GM19455 (cell line): ENCODE results near the gene KCNT2.
"Not testable (repeated sequence)": the region's sequence is repeated elsewhere in the genome, so short reads cannot be mapped to it uniquely, and the experiment has no call there.

Experiments
- ATAC-seq: cut with Tn5 transposase; IDR thresholded peaks from one replicate; pipeline ENCODE4 v1.9.1; 2021; ENCODE audit not compliant: unreplicated experiment

The KCNT2 gene

GRCh38 chr1:196593955-196594354 lies 14.3 kb downstream of the KCNT2 start:
- ATAC-seq: no peak

- ATAC-seq: no peak
Measured at GRCh38 chr1:196590959-196591358, 17.3 kb downstream of the KCNT2 start.

GRCh38 chr1:196590012-196590708 lies 18.1 kb downstream of the KCNT2 start:
- ATAC-seq: no peak

- ATAC-seq: no peak
Measured at GRCh38 chr1:196584696-196585095, 23.5 kb downstream of the KCNT2 start.

GRCh38 chr1:196577386-196577785 lies 30.9 kb downstream of the KCNT2 start:
- ATAC-seq: no peak

- ATAC-seq: no peak
Measured at GRCh38 chr1:196573226-196573625, 35.0 kb downstream of the KCNT2 start.

- ATAC-seq: no peak
Measured at GRCh38 chr1:196567238-196567637, 41.0 kb downstream of the KCNT2 start.

GRCh38 chr1:196563768-196564167 lies 44.5 kb downstream of the KCNT2 start:
- ATAC-seq: no peak

GRCh38 chr1:196559314-196559713 lies 48.9 kb downstream of the KCNT2 start:
- ATAC-seq: no peak

- no peak for ATAC-seq
Measured at GRCh38 chr1:196558411-196558810, 49.8 kb downstream of the KCNT2 start.

- ATAC-seq: no peak
Measured at GRCh38 chr1:196557797-196558196, 50.4 kb downstream of the KCNT2 start.

GRCh38 chr1:196550731-196551130 lies 57.5 kb downstream of the KCNT2 start:
- ATAC-seq: no peak

GRCh38 chr1:196546272-196547111 lies 61.7 kb downstream of the KCNT2 start:
- no peak for ATAC-seq

GRCh38 chr1:196545222-196545621 lies 63.0 kb downstream of the KCNT2 start:
- no peak for ATAC-seq

- ATAC-seq: no peak
Measured at GRCh38 chr1:196544617-196545016, 63.6 kb downstream of the KCNT2 start.

GRCh38 chr1:196543833-196544232 lies 64.4 kb downstream of the KCNT2 start:
- ATAC-seq: no peak

GRCh38 chr1:196538473-196538872 lies 69.8 kb downstream of the KCNT2 start:
- no peak for ATAC-seq

GRCh38 chr1:196535727-196536126 lies 72.5 kb downstream of the KCNT2 start:
- no peak for ATAC-seq

GRCh38 chr1:196531737-196532524 lies 76.3 kb downstream of the KCNT2 start:
- no peak for ATAC-seq

- no peak for ATAC-seq
Measured at GRCh38 chr1:196527919-196528318, 80.3 kb downstream of the KCNT2 start.

- not testable (repeated sequence) for ATAC-seq
Measured at GRCh38 chr1:196522574-196523345, 85.5 kb downstream of the KCNT2 start.
